HG03139 (cell line): ENCODE measurements around the gene LNPK.
"Not testable (repeated sequence)": the region's sequence is repeated elsewhere in the genome, so short reads cannot be mapped to it uniquely, and the experiment has no call there.

Experiments
- ATAC-seq: cut with Tn5 transposase; IDR thresholded peaks from one replicate; pipeline ENCODE4 v1.9.1; 2021; ENCODE audit not compliant: unreplicated experiment

The LNPK gene

DNA sequence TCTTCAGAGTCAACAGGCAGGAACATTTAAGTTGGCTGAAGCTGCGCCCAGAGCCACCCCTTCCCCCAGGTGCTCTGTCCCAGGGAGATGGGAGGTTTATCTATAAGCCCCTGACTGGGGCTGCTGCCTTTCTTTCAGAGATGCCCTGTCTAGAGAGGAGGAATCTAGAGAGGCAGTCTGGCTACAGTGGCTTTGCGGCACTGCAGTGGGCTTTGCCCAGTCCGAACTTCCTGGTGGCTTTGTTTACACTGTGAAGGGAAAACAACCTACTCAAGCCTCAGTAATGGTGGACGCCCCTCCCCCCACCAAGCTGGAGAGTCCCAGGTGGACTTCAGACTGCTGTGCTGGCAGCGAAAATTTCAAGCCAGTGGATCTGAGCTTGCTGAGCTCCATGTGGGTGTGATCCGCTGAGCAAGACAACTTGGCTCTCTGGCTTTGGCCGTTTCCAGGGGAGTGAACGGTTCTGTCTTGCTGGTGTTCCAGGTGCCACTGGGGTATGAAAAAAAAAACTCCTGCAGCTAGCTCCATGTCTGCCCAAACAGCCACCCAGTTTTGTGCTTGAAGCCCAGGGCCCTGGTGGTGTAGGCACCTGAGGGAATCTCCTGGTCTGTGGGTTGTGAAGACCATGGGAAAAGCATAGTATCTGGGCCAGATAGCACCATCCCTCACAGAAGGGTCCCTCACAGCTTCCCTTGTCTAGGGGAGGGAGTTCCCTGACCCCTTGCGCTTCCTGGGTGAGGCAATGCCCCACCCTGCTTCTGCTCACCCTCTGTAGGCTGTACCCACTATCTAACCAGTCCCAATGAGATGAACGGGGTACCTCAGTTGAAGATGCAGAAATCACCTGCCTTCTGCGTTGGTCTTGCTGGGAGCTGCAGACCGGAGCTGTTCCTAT lies 88.0 kb downstream of the LNPK start:
- not testable (repeated sequence) for ATAC-seq

DNA sequence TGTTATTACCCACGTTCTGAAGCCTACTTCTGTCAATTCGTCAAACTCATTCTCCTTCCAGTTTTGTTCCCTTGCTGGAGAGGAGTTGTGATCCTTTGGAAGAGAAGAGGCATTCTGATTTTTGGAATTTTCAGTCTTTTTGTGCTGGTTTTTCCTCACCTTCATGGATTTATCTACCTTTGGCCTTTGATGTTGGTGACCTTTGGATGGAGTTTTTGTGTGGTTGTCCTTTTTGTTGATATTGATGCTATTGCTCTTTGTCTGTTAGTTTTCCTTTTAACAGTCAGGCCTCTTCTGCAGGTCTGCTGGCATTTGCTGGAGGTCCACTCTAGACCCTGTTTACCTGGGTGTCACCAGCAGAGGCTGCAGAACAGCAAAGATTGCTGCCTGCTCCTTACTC lies 88.8 kb downstream of the LNPK start:
- not testable (repeated sequence) for ATAC-seq

DNA sequence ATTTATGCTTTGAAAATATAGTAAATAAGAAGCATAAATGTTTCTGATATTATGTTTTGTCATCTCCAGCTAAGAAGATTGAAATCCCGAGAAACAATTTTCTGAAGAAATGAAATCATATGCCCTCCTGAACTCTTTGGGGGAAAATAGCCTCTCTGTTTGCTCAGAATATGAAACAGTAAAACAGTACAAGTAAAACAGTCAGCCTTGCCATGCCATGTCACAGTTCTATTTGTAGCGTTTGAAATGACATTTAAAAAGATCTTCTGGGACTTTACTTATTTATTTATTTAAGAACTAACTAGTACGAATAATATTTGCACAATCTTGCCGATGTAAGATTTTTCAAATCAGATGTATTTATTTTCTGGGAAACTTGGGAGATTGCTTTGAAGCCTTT lies 98.0 kb downstream of the LNPK start:
- no peak for ATAC-seq

DNA sequence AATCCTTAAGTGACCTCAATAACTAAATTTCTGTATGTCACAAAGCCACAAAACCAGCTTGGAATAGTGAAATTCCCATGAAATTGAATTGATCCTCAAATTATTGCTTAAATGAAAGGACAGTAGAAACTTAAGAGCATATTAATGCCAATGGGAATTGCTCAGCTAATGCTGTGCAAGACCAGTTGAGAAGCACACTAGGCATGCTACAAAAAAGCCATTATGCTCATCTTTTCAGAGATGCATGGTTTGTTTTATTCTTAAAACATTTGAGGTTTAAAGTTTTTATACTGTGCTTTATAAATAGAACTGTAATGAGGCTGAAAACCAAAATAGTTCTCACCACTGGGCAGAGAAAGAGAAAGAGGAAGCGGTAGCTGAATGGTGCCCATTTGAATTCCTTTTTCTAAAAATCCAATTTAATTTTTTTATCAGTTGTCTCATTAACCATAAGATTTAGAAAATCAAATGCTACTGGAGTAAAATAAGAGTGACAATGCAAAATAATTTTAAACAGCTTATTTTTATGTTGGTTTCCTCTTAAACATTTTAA lies 98.6 kb downstream of the LNPK start:
- ATAC-seq, result no peak

DNA sequence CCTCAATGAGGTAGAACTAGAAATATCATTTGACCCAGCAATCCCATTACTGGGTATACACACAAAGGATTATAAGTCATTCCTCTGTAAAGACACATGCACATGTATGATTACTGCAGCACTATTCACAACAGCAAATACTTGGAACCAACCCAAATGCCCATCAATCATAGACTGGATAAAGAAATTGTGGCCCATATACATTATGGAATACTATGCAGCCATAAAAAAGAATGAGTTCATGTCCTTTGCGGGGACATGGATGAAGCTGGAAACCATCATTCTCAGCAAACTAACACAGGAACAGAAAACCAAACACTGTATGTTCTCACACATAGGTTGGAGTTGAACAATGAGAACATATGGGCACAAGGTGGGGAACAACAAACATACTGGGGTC lies 106.1 kb downstream of the LNPK start:
- not testable (repeated sequence) for ATAC-seq

DNA sequence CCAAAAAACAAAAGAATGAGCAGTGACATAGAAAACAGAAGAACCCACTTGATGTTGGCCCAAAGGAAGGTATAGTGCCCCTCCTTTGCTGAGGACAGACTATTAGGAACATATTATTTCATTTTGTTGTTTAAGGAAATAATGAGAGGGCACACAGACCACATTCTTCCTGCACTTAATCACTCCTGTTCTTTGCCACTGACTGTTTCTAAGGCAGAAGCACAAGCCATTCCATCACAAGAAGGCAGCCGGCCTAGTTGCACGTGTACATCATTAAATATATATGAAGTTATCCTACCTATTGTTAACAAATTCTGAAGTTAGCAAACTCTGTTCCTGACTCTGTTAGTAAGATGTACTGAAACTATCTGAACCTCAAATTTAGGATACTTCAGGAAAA lies 110.0 kb downstream of the LNPK start:
- no peak for ATAC-seq

DNA sequence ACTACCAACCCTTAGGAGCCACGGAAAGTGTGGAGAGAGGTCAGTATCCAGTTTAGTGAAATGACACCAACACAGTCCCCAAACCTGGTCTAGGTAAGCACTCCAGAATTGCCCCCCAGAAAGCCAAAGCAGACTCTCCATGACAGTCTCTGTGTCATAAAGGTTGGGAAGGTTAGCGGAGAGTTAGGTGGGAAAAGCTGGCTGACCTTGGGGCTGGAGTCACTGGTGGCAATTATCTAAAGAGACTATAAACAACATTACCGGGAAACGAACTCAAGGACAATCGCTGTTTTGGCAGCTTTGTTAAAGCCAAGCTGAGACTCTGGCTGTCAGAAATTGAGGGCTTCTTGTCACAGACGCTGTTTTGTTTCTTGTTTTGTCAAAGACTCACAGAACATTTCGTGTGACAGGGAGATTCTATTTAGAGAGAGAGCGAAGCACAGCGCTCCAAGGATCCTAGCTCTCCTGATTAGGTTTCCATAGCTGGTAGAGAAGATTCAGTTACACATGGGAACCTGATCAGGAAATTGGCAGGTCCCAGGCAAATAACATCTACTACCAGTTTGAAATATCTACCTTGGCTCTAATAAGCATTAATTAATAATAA lies 111.3 kb downstream of the LNPK start:
- ATAC-seq, result no peak

DNA sequence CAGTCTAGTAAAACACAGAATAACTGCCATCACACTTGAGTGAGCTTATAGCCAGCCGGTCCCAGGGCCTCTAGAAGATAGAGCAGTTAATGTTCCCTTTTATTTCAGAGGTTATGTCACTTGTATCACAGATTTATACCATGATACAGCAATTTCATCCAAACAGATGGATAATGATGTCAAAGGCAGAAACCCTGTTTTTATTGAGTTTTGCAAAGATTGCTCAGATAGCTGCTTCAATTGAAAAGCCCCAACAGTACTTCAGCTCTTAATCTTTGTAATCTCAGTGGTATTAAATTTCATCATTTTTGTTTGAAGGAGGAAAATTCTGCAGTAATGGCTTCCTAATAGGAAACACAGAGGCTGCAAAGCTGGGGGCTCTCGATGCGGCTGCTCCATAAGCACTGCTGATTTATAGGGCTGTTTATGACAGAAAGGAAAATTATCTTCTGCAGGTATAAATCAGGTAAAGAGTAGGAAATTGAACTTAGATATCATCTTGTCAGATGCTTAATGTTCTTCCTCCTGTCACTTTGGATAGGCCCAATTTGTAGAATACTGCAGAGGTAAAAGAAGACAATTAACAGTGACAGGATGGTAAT lies 112.3 kb downstream of the LNPK start:
- ATAC-seq, result no peak

DNA sequence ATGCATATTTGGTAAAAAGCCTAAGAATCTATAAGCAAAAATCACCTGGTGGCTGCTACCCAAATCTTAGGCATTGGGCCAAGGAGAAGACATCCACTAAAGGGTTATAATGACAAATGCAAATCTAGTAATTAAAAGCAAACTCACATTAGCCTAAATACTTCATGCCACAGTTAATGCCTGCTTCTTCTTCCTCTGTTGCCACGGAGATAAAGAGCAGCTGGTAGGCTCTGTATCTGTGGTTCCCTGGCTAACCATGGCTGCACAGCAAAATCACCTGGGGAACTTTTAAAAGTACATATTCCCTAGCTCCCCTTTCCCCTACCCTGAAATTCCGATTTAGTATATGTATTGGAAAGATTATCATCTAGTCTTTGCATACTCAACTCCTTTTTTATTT lies 114.3 kb downstream of the LNPK start:
- ATAC-seq, result no peak

DNA sequence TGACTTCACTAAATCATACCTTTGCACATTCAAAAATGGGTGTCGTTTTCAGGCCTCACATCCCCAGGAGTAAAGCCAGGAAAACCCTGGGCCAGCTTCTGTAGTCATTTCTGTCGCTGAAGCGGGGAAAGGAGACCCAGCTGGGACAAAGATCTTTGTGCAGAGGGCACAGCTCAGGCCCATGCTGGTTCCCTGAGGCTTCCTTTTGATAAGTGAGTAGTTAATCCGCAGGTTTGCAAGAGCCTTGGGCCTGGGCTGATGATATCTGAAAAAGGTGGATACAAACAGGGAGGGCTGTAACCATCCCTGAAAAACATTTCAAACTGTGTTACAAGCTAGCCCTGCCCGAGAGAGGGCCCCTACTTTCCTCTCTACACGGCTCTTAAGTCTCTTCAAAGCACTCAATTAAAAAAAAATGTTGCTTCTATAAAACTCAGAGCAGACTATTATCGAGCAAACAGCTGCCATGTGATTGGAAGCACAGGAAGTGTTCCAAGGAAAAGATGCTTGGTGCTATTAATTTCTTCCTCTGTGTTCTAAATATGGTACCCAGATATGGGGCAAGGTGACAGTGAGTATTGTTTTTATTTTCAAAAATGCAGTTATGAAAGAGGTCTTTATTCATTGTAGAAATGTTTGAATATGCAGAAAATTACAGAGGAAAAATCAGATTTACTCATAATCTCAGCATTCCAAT lies 117.2 kb downstream of the LNPK start:
- no peak for ATAC-seq

DNA sequence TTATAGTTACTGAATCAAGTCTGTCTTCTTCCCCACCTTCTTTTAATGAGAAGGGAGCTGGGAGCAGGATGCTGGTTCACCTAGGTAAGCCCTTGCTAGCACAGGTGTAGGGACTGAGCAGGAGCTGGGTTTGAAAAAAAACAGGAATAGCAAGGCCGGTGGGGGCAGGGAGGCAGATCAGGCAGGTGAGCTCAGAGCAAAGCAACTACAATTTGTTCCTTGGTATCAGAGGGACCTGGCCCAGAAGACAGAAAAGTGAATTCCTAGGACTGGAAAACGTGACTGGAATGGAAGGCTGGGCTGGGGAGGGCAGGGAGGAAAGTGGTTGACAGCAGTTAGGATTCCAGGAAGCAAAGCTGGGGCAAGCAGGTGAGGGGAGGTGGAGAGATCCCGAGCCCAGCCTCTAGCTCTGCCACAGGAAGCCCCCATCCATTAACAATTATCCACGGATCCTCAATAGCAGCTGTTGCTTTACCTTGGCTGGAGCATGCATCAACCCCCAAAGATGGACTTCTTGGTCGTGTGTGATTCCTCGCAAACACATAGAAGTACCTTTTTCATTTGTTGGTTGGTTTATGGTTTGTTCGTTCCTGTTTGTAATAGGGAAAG lies 118.4 kb downstream of the LNPK start:
- no peak for ATAC-seq

DNA sequence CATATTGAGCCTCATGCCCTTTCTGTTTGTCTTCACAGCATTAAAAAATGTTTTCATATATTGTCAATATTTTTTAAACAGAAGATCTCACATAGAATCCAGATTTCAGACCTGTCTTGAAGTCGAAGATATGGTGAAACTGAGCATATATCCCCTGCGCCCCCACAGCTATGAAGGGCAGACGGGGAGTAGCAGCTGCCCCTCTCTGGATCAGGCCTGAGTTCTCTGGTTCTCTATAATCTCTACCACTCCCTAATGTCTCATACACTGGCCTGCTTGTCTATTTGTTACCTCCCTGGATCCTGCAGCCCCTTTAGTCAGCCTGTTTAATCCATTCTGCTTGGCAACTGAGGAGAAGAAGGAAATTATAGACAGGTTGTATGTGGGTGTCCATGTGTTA lies 122.4 kb downstream of the LNPK start:
- no peak for ATAC-seq

DNA sequence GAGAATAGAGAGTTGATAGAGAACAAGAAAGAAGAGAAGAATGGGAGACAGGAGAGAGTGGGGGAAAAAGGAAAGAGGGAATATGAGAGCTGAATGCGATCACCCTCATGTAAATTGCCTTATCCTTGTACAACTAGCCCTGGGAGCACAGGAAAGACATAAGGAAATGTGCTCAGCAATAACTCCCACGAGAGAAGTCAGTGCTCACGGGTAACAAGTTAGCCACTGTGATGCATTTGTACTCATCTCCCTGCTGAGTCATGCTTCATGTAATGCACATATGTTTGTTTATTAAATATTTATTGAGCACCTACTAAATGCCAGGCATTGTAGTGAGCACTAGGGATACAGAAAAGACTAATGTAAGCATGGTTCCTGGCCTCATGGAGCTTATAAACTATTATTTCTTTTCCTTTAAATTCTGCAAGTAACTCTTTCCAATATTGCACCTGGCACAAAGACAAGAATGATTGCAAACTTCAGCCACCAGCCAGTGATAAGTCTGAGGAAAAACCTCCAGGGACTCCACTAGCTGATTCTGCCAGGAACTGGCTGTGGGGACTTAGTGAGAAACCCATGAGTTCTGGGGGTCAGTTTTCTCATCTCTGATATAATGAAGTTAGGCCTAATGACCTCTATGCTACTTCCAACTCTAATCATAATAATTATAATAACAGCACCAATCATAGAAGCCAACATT lies 124.1 kb downstream of the LNPK start:
- no peak for ATAC-seq

DNA sequence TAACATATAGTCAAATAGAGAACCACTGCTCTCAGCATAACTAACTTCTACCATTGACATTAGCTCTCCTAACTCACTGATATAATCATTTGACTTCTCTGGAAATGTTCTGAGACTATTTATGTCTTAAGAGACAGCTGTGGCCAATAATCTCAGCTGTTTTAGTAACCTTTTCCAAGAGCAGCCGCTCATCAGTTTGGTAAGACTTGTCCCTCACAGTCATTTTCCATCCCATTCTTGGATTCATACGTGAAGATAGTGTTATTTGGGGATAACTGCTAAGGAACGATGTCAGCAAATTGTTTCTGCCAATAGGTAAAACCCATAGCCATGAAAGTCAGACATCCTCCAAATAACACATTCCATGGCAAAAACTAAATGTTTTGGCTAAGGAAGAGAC lies 127.8 kb downstream of the LNPK start:
- no peak for ATAC-seq
